ENCODE data around the gene SLC37A3. TPM values are rescaled to one million over a fixed set of nuclear protein-coding genes. Genes with fewer than 3 reads are reported as not detected.

Gene SLC37A3
- total and polyA plus RNA-seq, 2 donors (not counting 3 experiments of a cell fraction or from before 2014, with no cell fraction given) = 32.7 to 59.7 TPM

DNA sequence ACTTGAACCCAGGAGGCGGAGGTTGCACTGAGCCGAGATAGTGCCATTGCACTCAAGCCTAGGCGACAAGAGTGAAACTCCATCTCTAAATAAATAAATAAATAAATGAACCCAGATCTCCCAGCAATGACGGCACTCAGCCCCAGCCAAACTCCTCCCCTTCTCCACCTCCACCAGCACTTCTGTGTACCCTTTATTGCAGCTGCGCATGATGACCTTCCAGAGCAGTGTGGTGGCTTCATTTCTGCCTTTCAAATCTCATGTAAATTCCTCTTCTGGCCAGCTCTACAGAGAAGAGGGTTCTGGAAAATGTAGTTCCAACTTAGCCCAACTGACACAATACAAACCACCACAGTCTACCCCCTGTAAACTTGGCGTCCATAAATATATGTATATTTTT, 108.5 kb downstream of the SLC37A3 start:
- dilution Hi-C loops (cut with MboI; ENCODE audit: extremely low pct_ligation_motif_present, low sequenced_read_pairs) (no loop called here), intact Hi-C loops (cut with micrococcal nuclease) (no loop called here)
- H3K27me3 ChIP-seq (ENCODE audit: control insufficient read depth in 2 of 2, insufficient read depth in 2 of 2, low read length in 2 of 2) = no peaks in the 10 kb centered on the region
- H2AFZ ChIP-seq (ENCODE audit: low read depth, low read length) = no peak overlapping the region
- H3K36me3 ChIP-seq (ENCODE audit: control insufficient read depth in 2 of 2, extremely low read depth in 1 of 2, insufficient read depth in 2 of 2, low read length in 2 of 2) = no peaks in the 10 kb centered on the region
- POLR2A ChIA-PET = no interaction called here
- TF ChIP-seq MYC (IDR thresholded peaks at IDR 0.05; ENCODE audit: low read depth, low read length) = no peak
- TF ChIP-seq, protein P1, sequence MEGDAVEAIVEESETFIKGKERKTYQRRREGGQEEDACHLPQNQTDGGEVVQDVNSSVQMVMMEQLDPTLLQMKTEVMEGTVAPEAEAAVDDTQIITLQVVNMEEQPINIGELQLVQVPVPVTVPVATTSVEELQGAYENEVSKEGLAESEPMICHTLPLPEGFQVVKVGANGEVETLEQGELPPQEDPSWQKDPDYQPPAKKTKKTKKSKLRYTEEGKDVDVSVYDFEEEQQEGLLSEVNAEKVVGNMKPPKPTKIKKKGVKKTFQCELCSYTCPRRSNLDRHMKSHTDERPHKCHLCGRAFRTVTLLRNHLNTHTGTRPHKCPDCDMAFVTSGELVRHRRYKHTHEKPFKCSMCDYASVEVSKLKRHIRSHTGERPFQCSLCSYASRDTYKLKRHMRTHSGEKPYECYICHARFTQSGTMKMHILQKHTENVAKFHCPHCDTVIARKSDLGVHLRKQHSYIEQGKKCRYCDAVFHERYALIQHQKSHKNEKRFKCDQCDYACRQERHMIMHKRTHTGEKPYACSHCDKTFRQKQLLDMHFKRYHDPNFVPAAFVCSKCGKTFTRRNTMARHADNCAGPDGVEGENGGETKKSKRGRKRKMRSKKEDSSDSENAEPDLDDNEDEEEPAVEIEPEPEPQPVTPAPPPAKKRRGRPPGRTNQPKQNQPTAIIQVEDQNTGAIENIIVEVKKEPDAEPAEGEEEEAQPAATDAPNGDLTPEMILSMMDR (IDR thresholded peaks at IDR 0.05; ENCODE audit: extremely low read depth in 1 of 2, insufficient read depth in 1 of 2, low read depth in 1 of 2, low read length in 2 of 2) = no peak
- TF ChIP-seq GATA2 (IDR thresholded peaks at IDR 0.05; ENCODE audit: insufficient read depth, insufficient read length, low read depth, low read length) = no peak
- no peak for TF ChIP-seq EZH2 (IDR thresholded peaks at IDR 0.05; ENCODE audit: borderline replicate concordance, low read depth, low read length, severe bottlenecking)
- no peak for TF ChIP-seq FOS (IDR thresholded peaks at IDR 0.05; ENCODE audit: borderline replicate concordance, insufficient read depth, low read length)
- TF ChIP-seq POLR2A (IDR thresholded peaks at IDR 0.05; ENCODE audit: low read depth, low read length) = no peak
- TF ChIP-seq, protein P2, sequence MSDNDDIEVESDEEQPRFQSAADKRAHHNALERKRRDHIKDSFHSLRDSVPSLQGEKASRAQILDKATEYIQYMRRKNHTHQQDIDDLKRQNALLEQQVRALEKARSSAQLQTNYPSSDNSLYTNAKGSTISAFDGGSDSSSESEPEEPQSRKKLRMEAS (IDR thresholded peaks at IDR 0.05; ENCODE audit: insufficient read depth, insufficient read length) = no peak
- TF ChIP-seq JUN (IDR thresholded peaks at IDR 0.05; ENCODE audit: borderline replicate concordance, insufficient read depth, insufficient read length, low read depth) = no peak
- TF ChIP-seq POLR2AphosphoS5 (IDR thresholded peaks at IDR 0.05; ENCODE audit: insufficient read depth, low read depth, low read length) = no peak
- no peak overlapping the region for H3K4me3 ChIP-seq (replicated peaks in 1 of 3; ENCODE audit: insufficient read depth in 1 of 3, low read depth in 1 of 3, low read length in 3 of 3)
- CTCF ChIA-PET = no interaction called here
- no peak overlapping the region for H3K27ac ChIP-seq (ENCODE audit: insufficient read depth, low read depth, low read length)
- no peaks in the 10 kb centered on the region for H3K4me1 ChIP-seq (ENCODE audit: control insufficient read depth, extremely low read depth, insufficient read depth, low read length)
- no TSS peak for BruUV-seq (replicated peaks)
- H3K4me2 ChIP-seq (ENCODE audit: insufficient read depth, low read length) = no peak overlapping the region
- FAIRE-seq (no peak), DNase-seq (ENCODE audit: low read depth, low spot score) (no peak)
- H4K20me1 ChIP-seq (replicated peaks; ENCODE audit: control insufficient read depth, extremely low read depth, insufficient read depth, low read length) = no peaks in the 10 kb centered on the region
- no peaks in the 10 kb centered on the region for H3K9me3 ChIP-seq (replicated peaks; ENCODE audit: control insufficient read depth, insufficient read depth, low read length)
- H3K79me2 ChIP-seq (ENCODE audit: control insufficient read depth, insufficient read depth, low read length) = no peaks in the 10 kb centered on the region
- H3K9ac ChIP-seq (replicated peaks; ENCODE audit: extremely low read depth, insufficient read depth, low read length) = no peak overlapping the region
- no peaks in the 10 kb centered on the region for H3K9me1 ChIP-seq (replicated peaks; ENCODE audit: control insufficient read depth, extremely low read depth, insufficient read depth, low read length)
